Measurements from ENCODE around the gene TTBK2.

Gene TTBK2

DNA sequence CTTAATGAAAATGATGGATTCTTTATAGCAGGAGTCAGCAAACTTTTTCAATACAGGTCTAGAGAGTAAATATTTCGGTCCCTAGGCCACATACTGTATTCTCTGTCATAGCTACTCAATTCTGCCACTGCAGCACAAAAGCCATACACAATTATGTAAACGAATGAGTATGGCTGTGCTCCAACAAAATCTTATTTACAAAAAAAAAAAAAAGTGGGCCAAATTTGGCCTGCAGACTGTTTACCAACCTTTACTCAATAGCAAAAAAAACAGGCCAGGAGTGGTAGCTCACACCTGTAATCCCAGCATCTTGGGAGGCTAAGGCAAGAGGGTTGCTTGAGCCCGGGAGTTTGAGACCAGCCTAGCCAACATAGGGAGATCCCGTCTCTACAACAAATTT, 41.1 kb downstream of the TTBK2 start:
- Mint-ChIP-seq H3K27ac (no peak overlapping the region), H3K9me3 (no peaks in the 10 kb centered on the region), H3K27me3 (ENCODE audit: low read depth) (no peaks in the 10 kb centered on the region), H3K4me3 (no peak overlapping the region), H3K4me1 (ENCODE audit: low read depth) (no peaks in the 10 kb centered on the region), H3K36me3 (ENCODE audit: low read depth) (peaks cover 2% of the 10 kb centered on the region)
- DNase-seq (ENCODE audit: low spot score) = no peak

DNA sequence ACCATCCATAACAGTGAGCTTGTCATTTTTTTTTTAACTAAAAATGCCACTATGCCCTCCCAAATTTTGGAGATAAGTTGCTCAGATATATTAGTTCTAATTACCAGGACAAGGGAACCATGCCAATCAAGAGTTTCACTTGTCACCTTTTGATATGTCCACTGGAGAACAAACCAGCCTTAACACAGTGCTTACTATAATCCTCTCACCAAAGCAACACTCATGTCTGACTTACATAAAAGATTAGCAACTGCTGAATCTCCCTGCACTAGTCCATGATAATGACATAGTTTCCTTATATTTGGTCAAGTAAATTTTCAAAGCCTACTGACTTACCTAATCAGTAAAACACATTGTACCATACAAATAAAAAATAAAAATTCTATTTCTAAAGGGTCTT, 44.4 kb downstream of the TTBK2 start:
- Mint-ChIP-seq H3K27ac (no peak overlapping the region), H3K36me3 (ENCODE audit: low read depth) (peaks cover 2% of the 10 kb centered on the region), H3K4me1 (ENCODE audit: low read depth) (no peaks in the 10 kb centered on the region), H3K27me3 (ENCODE audit: low read depth) (no peaks in the 10 kb centered on the region), H3K9me3 (no peaks in the 10 kb centered on the region), H3K4me3 (no peak overlapping the region)
- no peak for DNase-seq (ENCODE audit: low spot score)

DNA sequence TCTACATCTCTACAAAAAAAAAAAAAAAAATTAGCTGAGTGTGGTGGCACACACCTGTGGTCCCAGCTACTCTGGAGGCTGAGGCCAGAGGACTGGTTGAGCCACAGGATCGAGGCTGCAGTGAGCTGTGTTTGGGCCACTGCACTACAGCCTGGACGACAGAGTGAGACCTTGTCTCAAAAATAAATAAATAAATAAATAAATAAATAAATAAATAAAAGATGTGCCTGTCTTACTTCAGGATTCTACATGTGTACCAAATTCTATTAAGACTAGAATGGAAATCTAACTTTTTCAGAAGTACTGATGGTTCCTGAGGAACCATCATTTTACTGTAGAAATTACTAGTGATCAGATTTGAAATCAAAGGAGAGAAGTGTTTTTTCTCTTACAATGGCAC, 51.9 kb downstream of the TTBK2 start:
- Mint-ChIP-seq H3K36me3 (ENCODE audit: low read depth) (peaks cover 2% of the 10 kb centered on the region), H3K27me3 (ENCODE audit: low read depth) (no peaks in the 10 kb centered on the region), H3K4me3 (no peak overlapping the region), H3K27ac (no peak overlapping the region), H3K4me1 (ENCODE audit: low read depth) (no peaks in the 10 kb centered on the region), H3K9me3 (no peaks in the 10 kb centered on the region)
- no peak for DNase-seq (ENCODE audit: low spot score)

DNA sequence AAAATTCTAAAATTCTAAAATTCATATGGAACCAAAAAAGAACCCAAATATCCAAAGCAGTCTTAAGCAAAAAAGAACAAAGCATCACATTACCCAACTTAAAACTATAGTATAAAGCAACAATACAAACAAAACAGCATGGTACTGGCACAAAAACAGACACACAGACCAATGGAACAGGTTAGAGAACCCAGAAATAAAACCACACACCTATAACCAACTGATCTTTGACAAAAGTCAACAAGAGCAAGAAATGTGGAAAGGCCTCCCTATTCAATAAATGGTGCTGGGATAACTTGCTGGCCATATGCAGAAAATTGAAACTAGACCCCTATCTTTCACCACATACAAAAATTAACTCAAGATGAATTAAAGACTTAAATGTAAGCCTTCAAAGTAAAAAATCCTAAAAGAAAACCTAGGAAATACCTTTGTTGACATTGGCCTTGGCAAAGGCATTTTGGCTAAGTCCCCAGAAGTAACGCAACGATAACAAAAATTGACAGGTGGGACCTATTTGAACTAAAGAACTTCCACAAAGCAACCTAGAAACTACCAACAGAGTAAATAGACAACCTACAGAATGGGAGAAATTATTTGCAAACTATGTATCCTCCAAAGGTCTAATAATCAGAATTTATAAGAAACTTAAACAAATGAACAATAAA, 56.9 kb downstream of the TTBK2 start:
- Mint-ChIP-seq H3K27me3 (ENCODE audit: low read depth) (no peaks in the 10 kb centered on the region), H3K9me3 (no peaks in the 10 kb centered on the region), H3K36me3 (ENCODE audit: low read depth) (peaks cover 5% of the 10 kb centered on the region), H3K4me3 (no peak overlapping the region), H3K27ac (no peak overlapping the region), H3K4me1 (ENCODE audit: low read depth) (peaks cover 1% of the 10 kb centered on the region)
- DNase-seq (ENCODE audit: low spot score) = no peak

- Mint-ChIP-seq H3K27ac (no peak overlapping the region), H3K4me1 (ENCODE audit: low read depth) (peaks cover 1% of the 10 kb centered on the region), H3K4me3 (no peak overlapping the region), H3K36me3 (ENCODE audit: low read depth) (peaks cover 11% of the 10 kb centered on the region), H3K9me3 (peaks cover 5% of the 10 kb centered on the region), H3K27me3 (ENCODE audit: low read depth) (no peaks in the 10 kb centered on the region)
- DNase-seq (ENCODE audit: low spot score) = no peak
Observed at GRCh38 chr15:42858999-42859789, 61.4 kb downstream of the TTBK2 start.

DNA sequence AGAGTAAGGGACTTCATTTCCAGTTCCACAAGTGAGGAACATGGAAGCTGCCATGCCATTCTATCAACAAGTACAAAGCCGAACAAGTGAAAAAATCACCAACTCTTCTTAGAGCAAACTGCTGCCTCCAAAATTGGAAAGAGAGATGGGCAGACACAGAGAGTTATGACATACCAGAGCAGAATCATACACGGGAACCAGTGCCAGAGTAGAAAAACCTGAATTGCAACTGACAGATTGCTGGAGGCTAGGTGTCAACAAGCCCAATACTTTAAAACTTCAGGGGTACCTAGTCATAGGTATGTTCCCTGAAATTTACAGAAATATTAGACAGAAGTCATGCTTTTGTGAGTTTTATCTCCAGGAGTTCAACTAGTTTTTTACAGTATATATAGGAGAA, 62.0 kb downstream of the TTBK2 start:
- H3K4me1 Mint-ChIP-seq (ENCODE audit: low read depth) = peaks cover 1% of the 10 kb centered on the region
- DNase-seq (ENCODE audit: low spot score) = no peak
- peaks cover 11% of the 10 kb centered on the region for H3K36me3 Mint-ChIP-seq (ENCODE audit: low read depth)
- no peaks in the 10 kb centered on the region for H3K27me3 Mint-ChIP-seq (ENCODE audit: low read depth)
- H3K27ac Mint-ChIP-seq = no peak overlapping the region
- peaks cover 5% of the 10 kb centered on the region for H3K9me3 Mint-ChIP-seq
- no peak overlapping the region for H3K4me3 Mint-ChIP-seq

DNA sequence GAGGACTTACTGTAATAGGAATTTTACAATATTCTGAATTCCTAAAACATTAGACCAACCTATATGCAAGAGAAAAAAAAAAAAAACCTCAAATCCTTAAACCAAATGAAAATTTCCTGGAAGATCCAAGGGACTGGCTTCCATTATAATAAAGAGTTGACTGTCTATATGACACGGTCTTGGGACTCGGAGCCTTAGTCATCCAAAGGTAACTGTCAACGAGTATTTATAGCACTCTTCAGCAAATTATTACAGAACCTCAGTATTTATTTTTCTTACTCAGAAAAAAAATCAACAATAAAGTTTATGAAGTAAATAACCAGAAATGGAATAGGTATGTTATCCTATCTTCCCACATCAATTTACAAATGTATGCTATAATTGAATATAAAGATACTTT, 66.0 kb downstream of the TTBK2 start:
- Mint-ChIP-seq H3K36me3 (ENCODE audit: low read depth) (peaks cover 7% of the 10 kb centered on the region), H3K4me3 (no peak overlapping the region), H3K9me3 (peaks cover 5% of the 10 kb centered on the region), H3K4me1 (ENCODE audit: low read depth) (no peaks in the 10 kb centered on the region), H3K27me3 (ENCODE audit: low read depth) (no peaks in the 10 kb centered on the region), H3K27ac (no peak overlapping the region)
- DNase-seq (ENCODE audit: low spot score) = no peak

GRCh38 chr15:42849836-42850235, 70.7 kb downstream of the TTBK2 start:
- DNase-seq (ENCODE audit: low spot score) = no peak
- Mint-ChIP-seq H3K27ac (no peak overlapping the region), H3K4me1 (ENCODE audit: low read depth) (peaks cover 3% of the 10 kb centered on the region), H3K27me3 (ENCODE audit: low read depth) (no peaks in the 10 kb centered on the region), H3K9me3 (no peaks in the 10 kb centered on the region), H3K36me3 (ENCODE audit: low read depth) (no peaks in the 10 kb centered on the region), H3K4me3 (no peak overlapping the region)

- Mint-ChIP-seq H3K4me1 (ENCODE audit: low read depth) (peaks cover 3% of the 10 kb centered on the region), H3K27ac (no peak overlapping the region), H3K27me3 (ENCODE audit: low read depth) (no peaks in the 10 kb centered on the region), H3K9me3 (no peaks in the 10 kb centered on the region), H3K4me3 (no peak overlapping the region), H3K36me3 (ENCODE audit: low read depth) (no peaks in the 10 kb centered on the region)
- DNase-seq (ENCODE audit: low spot score) = no peak
Observed at GRCh38 chr15:42848846-42849245, 71.7 kb downstream of the TTBK2 start.

DNA sequence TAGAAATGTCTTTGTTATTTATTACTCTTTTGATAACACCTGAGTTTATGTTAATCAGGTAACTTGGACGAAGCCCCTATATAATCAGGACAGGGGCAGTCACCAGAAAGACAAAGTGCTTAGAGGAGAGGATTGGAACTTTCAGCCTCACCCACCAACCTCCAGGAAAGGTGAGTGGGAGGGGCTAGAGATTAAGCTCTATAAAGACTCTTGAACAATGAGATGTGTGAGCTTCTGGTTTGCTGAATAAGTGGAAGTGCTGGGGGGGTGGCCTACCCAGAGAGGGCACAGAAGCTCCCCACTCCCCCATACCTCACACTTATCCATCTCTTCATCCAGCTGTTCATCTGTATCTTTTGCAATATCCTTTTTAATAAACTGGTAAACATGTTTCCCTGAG, 73.9 kb downstream of the TTBK2 start:
- Mint-ChIP-seq H3K9me3 (no peaks in the 10 kb centered on the region), H3K4me3 (no peak overlapping the region), H3K36me3 (ENCODE audit: low read depth) (peaks cover 2% of the 10 kb centered on the region), H3K27ac (no peak overlapping the region), H3K27me3 (ENCODE audit: low read depth) (no peaks in the 10 kb centered on the region), H3K4me1 (ENCODE audit: low read depth) (peaks cover 3% of the 10 kb centered on the region)
- DNase-seq (ENCODE audit: low spot score) = no peak

- DNase-seq (ENCODE audit: low spot score) = no peak
- H3K9me3 Mint-ChIP-seq = no peaks in the 10 kb centered on the region
- no peak overlapping the region for H3K27ac Mint-ChIP-seq
- H3K4me3 Mint-ChIP-seq = no peak overlapping the region
- H3K36me3 Mint-ChIP-seq (ENCODE audit: low read depth) = peaks cover 2% of the 10 kb centered on the region
- peaks cover 3% of the 10 kb centered on the region for H3K4me1 Mint-ChIP-seq (ENCODE audit: low read depth)
- H3K27me3 Mint-ChIP-seq (ENCODE audit: low read depth) = no peaks in the 10 kb centered on the region
Observed at GRCh38 chr15:42845581-42845980, 75.0 kb downstream of the TTBK2 start.

DNA sequence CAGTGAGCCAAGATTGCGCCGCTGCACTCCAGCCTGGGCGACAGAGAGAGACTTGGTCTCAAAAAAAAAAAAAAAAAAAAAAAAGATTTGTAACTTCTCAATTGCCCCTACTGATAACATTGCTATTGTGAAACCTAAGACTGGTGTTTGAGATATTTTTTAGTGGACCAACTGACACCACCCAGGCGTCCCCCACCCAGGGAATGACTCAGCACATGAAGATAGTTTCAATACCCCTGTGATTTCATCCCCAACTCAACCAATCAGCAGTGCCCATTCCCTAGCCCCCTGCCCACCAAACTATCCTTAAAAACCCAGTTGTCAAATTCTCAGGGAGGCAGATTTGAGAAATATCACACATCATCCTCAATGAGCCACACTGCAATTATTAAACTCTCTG, 76.9 kb downstream of the TTBK2 start:
- Mint-ChIP-seq H3K4me3 (no peak overlapping the region), H3K36me3 (ENCODE audit: low read depth) (peaks cover 2% of the 10 kb centered on the region), H3K9me3 (no peaks in the 10 kb centered on the region), H3K27me3 (ENCODE audit: low read depth) (no peaks in the 10 kb centered on the region), H3K27ac (no peak overlapping the region), H3K4me1 (ENCODE audit: low read depth) (no peaks in the 10 kb centered on the region)
- no peak for DNase-seq (ENCODE audit: low spot score)

GRCh38 chr15:42836251-42836650, 84.3 kb downstream of the TTBK2 start:
- no peak for DNase-seq (ENCODE audit: low spot score)
- Mint-ChIP-seq H3K27me3 (ENCODE audit: low read depth) (no peaks in the 10 kb centered on the region), H3K4me3 (no peak overlapping the region), H3K27ac (no peak overlapping the region), H3K9me3 (no peaks in the 10 kb centered on the region), H3K36me3 (ENCODE audit: low read depth) (no peaks in the 10 kb centered on the region), H3K4me1 (ENCODE audit: low read depth) (no peaks in the 10 kb centered on the region)

DNA sequence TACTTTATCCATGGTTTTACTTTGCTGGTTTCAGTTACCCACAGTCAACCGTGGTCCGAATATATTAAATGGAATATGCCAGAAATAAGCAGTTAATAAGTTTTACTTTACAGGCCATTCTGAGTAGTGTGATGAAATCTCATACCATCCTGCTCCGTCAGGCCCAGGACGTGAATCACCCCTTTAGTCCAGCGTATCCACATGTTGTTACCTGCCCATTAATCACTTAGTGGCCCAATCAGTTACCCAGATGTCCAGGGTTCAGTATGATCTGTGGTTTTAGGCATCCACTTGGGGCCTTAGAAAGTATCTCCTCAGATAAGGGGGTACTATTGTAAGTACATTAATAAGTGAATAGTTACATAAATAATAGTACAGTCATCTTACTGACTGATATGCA, 88.0 kb downstream of the TTBK2 start:
- Mint-ChIP-seq H3K27ac (no peak overlapping the region), H3K36me3 (ENCODE audit: low read depth) (no peaks in the 10 kb centered on the region), H3K27me3 (ENCODE audit: low read depth) (no peaks in the 10 kb centered on the region), H3K4me3 (no peak overlapping the region), H3K4me1 (ENCODE audit: low read depth) (no peaks in the 10 kb centered on the region), H3K9me3 (no peaks in the 10 kb centered on the region)
- DNase-seq (ENCODE audit: low spot score) = no peak
